Measurements from ENCODE around the gene PUS1.
A peak's percentile ranks its signal among the peaks of the same experiment; 100 is the strongest.
"Not testable (repeated sequence)": the region's sequence is repeated elsewhere in the genome, so short reads cannot be mapped to it uniquely, and the experiment has no call there.

Gene PUS1

GRCh38 chr12:131949431-131950181 is 20.5 kb downstream of the PUS1 start, which contains the start of gene EP400:
EP400 (plus strand) TSS chr12:131949942; CDS start chr12:131960620, 10,678 bp downstream.
- H3K27ac ChIP-seq: peak within 1 kb of the TSS; percentile 88
- TF ChIP-seq CTCF (conservative IDR thresholded peaks at IDR 0.05): peak; percentile 88

GRCh38 chr12:131950182-131950913 is 21.3 kb downstream of the PUS1 start:
- no peak for TF ChIP-seq CTCF (conservative IDR thresholded peaks at IDR 0.05)

GRCh38 chr12:131953810-131954209 is 24.7 kb downstream of the PUS1 start:
- peak overlapping the region; percentile 67 for H3K27ac ChIP-seq

More at GRCh38 chr12:131950182-131950913, 21.3 kb downstream of the PUS1 start:
- peak overlapping the region; percentile 88 for H3K27ac ChIP-seq

GRCh38 chr12:131954460-131954859 is 25.4 kb downstream of the PUS1 start:
- H3K27ac ChIP-seq: not testable (repeated sequence)

- H3K27ac ChIP-seq: no peak overlapping the region
- no peak for TF ChIP-seq CTCF (conservative IDR thresholded peaks at IDR 0.05)
Measured at GRCh38 chr12:131959116-131959515, 30.0 kb downstream of the PUS1 start.

GRCh38 chr12:131959641-131960589 is 30.8 kb downstream of the PUS1 start:
- H3K27ac ChIP-seq: no peak overlapping the region
- TF ChIP-seq CTCF (conservative IDR thresholded peaks at IDR 0.05): no peak

GRCh38 chr12:131960590-131961325 is 31.7 kb downstream of the PUS1 start:
- not testable (repeated sequence) for H3K27ac ChIP-seq

GRCh38 chr12:131961328-131961727 is 32.3 kb downstream of the PUS1 start:
- H3K27ac ChIP-seq: not testable (repeated sequence)

- no peak overlapping the region for H3K27ac ChIP-seq
- TF ChIP-seq CTCF (conservative IDR thresholded peaks at IDR 0.05): no peak
Measured at GRCh38 chr12:131962069-131962468, 33.0 kb downstream of the PUS1 start.
